Stimulated activated CD8-positive, alpha-beta memory T cell treated with anti-CD3 and anti-CD28 coated beads, Interleukin-15, amount 100 ng/mL, for 48 hours (primary cell): Measurements from ENCODE around the gene FNDC3A.

Experiments
- DNase-seq, 2 donors: peaks; one replicate each; pipeline ENCODE4 v3.0.0-alpha.2; 2020; ENCODE audit warnings: low read depth in 2 of 2

FNDC3A gene

GRCh38 chr13:49253310-49253709 is 277.6 kb downstream of the FNDC3A start:
- no peak for DNase-seq

GRCh38 chr13:49254007-49254406 is 278.3 kb downstream of the FNDC3A start:
- DNase-seq: no peak

- DNase-seq: no peak
Measured at GRCh38 chr13:49256841-49257240, 281.1 kb downstream of the FNDC3A start.

- DNase-seq: no peak
Measured at GRCh38 chr13:49258089-49258796, 282.5 kb downstream of the FNDC3A start.
